T-helper 1 cell treated with Interleukin-12 subunit alpha and Interleukin-12 subunit beta and Interleukin-4 antibody, amounts not matched to agents 30 ng/mL and 1 ng/mL, for 36 hours (primary cell): ENCODE data around the gene NCK2. TPM values are rescaled to one million over a fixed set of nuclear protein-coding genes. Genes with fewer than 3 reads are reported as not detected.

ENCODE experiments used
- intact Hi-C: fragments of 100-400 bp; cut with micrococcal nuclease; formaldehyde crosslinking; loops from one replicate; pipeline ENCODE4 v1.15.1; 2024
- total RNA-seq: library from RNA; stranded (reverse); gene quantifications from 2 replicates; pipeline ENCODE4 v1.2.3, GENCODE V29; 2022

The NCK2 gene
- total RNA-seq, 1 donor from 2014 or later = 74.3 TPM

DNA sequence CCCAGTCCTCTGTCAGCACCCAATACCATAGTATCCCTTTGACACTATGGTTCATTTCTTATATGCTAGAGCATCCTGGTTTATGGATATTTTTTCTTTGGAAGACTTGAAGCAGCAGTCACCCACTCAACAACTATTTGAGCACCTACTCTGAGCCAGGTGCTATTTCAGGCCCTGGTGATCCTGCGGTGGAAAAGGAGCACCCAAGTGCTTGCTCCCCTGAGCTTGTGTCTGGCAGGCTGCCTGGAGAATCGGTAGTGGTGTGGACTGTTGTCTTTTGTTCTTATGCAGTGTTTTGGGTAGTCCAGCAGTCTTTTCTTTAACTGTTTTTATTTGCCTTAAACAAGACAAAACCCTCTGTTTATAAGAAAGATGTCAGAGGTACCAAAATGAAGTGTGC lies 28.9 kb downstream of the NCK2 start:
- intact Hi-C loops = no loop called here

DNA sequence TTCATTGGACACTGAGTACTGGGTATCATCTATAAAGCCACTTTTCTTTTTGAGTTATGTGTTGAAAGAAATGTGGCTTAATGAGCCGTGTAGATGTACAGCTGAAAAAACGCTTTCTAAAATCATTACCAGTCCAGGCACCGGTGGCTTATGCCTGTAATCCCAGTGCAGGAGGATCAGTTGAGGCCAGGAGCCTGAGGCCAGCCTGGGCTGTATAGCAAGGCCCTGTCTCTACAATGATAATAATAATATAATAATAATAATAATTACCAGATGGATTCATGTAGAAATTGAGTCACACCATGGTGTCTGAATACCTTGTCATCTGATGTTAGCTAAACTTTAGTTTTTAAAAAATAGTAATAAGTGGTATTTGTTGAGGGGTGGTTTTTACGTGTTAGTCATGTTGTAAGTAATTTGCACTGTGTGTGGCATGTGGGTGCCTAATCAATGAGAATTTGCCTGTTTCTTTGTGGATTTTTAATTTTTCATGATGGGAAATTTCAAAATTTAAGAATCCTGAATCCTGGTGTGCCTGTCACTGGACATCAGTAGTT lies 30.1 kb downstream of the NCK2 start:
- intact Hi-C loops = no loop called here

DNA sequence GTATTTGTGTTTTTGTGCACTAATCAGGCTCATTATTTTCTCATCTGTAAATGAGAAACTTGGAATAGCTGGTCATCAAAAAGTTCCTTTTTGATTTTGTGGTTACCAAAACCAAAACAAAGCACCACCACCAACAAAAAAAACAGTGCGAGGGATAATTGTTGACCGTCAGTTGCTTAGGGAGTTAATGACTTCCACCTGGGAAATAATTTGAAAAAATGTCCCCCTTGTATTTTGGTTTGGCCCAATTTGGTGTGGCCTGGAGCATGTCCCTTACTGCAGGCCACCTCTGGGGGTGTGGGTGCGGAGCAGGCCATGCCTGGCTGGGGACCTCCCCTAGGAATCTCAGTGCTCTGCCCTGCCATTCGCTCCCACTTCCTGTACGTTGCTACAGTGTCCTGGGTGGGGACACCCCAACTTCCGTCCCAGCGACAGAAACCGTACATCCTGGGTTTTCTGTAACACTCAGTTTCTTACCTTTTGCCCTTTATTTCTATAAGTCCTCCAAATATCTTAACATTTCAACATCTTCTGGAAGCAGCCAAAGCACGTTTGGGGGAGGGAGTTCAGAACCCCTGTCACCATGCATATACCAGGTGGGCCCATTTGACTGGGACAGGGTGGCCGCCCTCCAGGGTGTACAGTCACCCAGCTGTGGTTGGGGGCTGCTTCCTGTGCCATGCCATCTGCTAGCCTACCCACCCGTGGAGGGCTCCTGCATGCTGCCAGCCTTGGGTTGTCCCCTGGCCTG lies 31.3 kb downstream of the NCK2 start:
- intact Hi-C loops = loop anchor here (1.0 to 2.0 kb wide), 3 partner anchors 14 to 30 kb away; no protein-coding TSS in a partner anchor

DNA sequence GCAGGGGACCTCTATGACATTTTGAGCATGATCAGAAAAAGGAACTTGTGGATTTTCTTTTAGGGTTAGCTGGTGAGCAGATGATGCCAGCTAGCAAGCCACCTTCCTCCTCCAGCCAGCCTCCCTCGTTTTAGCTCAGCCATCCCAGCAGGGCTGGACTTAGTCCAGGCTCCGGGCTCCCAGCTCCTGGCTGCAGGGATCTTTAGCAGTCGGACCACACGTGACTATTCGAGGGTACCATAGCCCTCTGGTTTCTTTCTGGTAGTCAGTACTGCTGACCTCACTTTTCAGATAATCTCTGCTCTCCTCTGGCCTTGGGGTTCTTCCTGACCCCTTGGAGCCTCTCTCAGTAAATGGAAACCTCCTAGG lies 31.8 kb downstream of the NCK2 start:
- intact Hi-C loops = loop anchor here (1.0 to 2.0 kb wide), 3 partner anchors 14 to 30 kb away; no protein-coding TSS in a partner anchor

DNA sequence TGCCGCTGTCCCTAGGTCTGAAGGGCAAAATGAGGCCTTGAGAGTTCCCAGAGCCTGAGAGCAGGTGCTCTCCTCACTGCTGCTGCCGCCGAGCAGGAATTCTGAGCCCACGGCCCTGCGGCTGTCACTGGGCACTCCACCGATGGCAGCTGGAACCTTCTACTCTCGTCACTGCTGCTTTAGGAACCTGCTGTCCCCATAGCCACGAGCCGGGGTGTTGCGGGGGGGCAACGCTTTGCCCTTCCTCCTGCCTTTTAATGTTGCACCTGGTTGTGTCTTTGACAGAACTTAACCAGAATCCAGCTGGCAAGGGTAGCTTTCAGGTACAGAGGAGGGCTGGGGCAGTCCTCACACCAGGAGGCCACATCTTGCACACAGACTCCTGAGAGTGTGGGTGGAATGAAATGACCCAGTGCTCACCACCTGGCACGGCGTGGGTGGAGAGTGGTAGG lies 32.3 kb downstream of the NCK2 start:
- intact Hi-C loops = loop anchor here (2.0 kb wide), 1 partner anchor 22 kb away; no protein-coding TSS in a partner anchor

DNA sequence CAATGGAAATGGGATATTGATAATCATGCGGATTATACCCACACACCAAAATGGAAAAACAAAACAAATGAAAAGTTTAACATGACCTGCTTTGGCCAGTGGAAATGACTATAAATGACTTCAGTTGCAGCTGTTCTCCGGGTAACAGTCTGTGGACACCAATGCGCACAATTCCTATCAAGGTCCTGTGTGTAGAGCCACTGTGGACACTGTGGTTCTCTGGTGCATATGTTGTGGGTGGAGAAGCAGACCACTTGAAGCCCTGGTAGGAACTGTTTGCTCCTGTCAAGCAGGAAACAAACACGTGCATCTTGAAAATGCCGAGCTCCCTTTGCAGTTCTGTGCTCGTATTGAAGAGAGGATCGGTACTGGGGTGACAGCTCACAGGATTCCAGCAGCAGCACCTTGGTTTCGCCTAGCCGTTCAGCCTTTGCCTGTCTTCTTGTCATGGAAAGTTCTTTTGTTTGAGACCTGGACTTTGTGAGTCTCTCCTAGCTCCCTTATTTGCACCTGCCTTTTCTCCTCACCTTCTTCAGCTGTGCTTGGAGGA lies 32.9 kb downstream of the NCK2 start:
- intact Hi-C loops = loop anchor here (2.0 kb wide), 1 partner anchor 23 kb away; no protein-coding TSS in a partner anchor

DNA sequence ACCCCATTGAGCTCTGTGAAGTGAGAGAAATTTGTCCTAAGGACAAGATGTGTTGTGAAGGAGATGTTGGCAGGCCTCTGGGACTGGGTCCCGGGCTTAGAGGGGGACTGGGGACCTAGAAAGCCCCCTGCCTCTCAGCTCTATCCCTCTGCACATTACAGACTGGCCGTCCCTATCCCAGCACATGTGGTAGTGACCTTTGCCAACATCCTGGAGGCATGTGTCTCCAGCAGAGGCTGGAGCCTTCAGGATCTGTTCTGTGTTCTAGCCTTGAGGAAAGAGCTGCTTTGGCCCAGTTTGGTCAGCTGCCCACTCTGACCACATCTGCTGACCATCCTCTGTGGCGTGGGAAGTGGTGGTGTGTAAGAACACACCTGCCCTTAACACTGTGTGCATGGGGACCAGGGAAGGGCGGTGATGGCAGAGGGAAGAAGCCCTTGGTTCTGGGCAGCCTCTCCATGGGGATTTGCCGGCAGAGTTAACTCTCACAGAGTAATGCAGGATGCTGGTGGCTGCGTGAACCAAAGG lies 33.4 kb downstream of the NCK2 start:
- intact Hi-C loops = no loop called here

DNA sequence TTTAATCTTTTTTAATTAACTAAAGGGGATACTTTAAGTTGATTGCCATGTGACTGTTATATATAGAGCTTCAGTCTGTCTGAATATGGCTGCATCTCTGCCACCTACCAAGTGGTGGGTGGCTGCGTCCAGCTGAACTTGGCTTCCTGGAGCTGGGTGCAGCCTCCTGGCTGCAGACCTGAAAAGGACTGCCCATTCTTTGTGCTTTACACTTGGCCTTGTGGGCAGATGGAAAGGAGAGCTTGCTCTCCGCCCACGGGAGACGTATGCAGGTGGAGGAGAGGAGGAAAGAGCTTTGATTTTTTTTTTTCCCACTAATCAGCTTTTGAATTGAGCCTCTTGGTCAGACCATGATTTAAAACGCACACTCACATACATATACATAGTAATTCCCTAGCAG lies 34.7 kb downstream of the NCK2 start:
- intact Hi-C loops = no loop called here

DNA sequence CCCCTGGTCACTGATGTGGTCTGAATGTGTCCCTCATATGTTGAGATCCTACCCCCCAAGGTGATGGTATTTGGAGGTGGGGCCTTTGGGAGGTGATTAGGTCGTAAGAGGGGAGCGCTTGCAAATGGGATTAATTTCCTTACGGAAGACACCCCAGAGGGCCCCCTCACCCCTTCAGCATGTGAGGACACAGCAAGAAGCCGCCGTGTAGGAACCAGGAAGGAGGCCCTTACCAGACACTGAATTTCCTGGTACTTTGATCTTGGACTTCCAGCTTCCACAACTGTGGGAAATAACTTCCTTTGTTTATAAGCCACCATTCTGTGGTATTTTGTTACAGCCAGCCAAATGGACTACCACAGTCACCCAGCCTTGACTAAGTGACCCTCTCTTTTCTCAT lies 35.9 kb downstream of the NCK2 start:
- intact Hi-C loops = loop anchor here (10.0 kb wide), 1 partner anchor 406 kb away; no protein-coding TSS in a partner anchor

DNA sequence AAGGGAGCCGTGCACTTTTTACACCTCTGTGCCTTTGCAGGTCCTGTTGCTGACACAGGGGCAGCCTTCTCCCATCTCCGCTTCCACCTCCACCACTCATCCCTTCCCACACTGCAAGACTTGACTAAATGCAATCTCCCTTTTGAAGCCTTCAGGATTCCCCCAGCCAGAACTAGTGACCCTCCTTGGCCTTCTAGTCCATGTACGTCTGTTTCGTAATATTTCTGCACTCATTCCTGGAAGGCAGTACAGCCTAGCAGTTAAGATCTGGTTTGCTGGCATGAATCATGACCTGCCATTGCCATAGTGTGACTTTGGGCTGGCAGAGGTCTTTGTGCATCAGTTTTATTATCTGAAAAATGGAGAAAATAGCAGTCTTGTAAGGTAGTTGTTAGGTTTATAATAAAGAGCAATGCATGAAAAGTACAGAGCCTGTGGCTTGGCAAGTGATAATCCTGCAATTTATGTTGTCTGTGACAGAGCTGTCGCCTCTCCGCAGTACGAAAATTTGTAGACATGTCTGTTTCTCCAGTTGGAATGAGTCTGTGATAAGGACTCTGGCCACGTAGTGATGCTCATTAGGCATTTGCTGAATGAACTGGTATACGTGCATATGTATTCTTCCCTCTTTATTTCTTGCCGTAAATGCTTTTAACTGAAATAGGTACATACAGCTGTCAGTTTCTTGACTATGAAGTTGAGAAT lies 36.7 kb downstream of the NCK2 start:
- intact Hi-C loops = loop anchor here (10.0 kb wide), 1 partner anchor 407 kb away; no protein-coding TSS in a partner anchor

DNA sequence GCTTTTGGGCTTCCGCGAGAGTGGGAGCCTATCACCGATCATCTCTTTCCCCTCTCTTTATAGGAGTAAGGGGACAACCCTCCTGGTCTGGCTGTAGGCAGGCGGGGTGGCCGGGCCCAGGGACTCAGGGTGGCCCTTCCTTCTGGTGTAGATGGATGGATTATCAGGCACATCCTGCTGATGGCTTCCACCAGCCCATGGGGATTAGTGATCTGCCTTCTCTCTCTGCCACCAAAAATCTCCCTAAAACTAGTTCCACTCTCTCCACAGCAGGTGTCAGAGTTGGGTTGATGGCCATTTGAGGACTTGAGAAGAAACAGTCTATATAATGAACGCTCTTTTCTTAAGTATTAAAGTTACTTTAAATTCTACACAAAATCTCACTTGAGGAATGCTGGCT lies 37.4 kb downstream of the NCK2 start:
- intact Hi-C loops = loop anchor here (10.0 kb wide), 1 partner anchor 407 kb away; no protein-coding TSS in a partner anchor

DNA sequence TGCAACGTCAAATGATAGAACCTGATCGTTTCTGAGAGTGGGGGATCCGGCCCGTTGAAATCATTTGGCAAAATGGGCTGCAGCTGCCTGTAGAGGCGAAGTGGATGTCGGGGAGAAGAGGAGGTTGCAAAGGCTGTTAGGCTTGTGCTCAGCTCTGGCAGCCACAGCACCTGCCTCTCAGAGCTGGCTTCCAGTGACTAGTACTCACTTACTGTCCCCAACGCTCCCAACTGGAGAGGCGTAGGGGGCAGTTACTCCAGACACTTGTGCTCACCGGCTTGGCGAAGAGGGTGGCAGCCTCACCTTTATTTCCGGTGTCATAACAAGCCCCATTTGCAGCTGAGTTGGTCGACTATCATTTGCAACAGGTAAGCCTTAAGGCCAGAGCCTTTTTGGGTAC lies 37.9 kb downstream of the NCK2 start:
- intact Hi-C loops = loop anchor here (10.0 kb wide), 1 partner anchor 408 kb away; no protein-coding TSS in a partner anchor

DNA sequence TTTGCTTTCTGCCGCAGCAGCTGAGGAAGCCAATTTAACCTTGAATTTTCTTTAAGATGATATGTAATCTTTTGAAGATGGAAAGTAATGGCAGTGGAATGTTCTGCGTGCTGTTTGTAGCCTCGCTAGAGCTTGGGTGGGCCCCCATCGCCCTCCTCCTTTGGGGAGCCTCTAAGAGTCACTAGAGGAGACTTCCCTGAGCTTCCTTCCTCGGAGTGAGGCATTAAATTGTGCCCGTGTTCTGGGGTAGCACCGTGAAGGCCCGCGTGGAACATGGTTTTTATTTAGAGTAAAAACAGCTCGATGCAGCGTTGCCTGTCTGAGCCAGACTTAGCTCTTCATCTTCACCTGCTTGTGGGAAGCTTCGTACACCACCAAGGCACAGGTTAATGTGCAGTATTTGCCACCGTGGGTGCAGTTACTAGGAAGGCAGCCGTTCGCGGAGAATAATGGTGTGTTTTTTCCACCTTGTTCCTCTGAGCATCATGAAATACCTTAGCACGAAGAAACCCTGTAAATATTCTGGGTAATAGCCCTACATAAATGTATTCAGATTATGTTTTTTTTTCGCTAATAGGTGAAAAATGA lies 38.5 kb downstream of the NCK2 start:
- intact Hi-C loops = loop anchor here (10.0 kb wide), 1 partner anchor 408 kb away; no protein-coding TSS in a partner anchor

DNA sequence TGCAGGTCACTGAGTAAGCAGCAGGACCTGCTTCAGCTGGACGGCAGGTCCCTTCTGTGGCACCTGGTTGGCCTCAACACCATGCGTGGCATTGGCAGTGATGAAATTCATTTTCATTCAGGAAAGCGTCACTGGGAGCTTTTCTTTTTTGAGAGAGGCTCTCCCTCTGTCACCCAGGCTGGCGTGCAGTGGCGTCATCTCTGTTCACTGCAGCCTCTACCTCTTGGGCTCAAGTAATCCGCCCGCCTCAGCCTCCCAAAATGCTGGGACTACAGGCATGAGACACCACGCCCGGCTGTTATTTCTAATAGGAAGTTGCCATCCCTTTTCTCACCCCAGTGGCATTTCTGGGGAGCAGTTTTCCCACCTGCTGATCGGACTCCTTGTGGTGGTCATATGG lies 39.3 kb downstream of the NCK2 start:
- intact Hi-C loops = loop anchor here (10.0 kb wide), 1 partner anchor 409 kb away; no protein-coding TSS in a partner anchor

DNA sequence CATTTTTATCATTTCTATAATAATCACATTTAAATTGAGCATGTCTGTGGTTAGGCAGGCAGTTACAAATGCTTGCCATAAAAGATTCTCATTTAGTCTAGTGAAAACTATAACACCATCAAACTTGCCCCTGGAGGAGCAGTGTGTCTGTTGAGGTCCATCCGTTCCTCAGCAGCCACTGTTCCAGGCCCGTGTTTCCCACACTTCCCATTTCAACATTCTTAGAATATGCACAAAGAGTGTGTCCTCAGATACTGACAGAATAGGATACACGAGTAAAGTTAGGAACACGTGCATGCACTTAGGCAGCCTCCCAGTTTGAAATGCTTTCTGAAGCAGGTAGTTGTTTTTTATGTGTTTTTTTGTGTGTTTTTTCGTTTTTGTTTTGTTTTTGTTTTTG lies 39.9 kb downstream of the NCK2 start:
- intact Hi-C loops = loop anchor here (10.0 kb wide), 1 partner anchor 410 kb away; no protein-coding TSS in a partner anchor

DNA sequence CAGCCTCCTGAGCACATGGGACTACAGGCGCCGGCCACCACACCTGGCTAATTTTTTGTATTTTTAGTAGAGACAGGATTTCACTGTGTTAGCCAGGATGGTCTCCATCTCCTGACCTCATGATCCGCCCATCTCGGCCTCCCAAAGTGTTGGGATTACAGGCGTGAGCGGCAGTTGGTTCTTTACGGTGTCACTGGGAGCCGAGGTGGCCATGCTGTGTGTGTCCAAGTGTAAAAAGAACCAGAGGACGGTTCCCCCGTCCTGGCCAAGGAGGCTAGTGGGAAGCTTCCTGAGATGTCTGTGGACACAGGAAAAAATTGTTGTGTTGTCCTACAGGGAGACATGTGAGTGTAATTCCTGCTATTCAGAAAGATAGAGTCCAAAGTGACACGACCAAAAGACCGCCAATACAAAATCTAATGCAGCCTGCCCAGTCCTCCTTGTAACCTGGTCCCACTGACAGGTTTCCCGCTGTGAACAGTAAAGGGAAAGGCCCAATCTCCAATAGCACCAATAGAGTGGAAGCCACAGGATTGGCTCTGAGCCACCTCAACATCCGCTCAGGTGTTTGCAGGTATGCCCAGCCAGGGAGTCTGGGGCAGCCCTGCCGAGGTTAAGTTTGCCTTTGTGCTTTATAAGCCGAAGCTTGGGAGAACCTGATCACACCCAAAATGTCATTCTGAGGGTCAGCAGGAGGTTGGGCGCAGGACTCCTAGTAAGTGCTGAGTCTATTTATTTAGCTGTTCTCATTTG lies 40.6 kb downstream of the NCK2 start:
- intact Hi-C loops = loop anchor here (10.0 kb wide), 1 partner anchor 410 kb away; no protein-coding TSS in a partner anchor

DNA sequence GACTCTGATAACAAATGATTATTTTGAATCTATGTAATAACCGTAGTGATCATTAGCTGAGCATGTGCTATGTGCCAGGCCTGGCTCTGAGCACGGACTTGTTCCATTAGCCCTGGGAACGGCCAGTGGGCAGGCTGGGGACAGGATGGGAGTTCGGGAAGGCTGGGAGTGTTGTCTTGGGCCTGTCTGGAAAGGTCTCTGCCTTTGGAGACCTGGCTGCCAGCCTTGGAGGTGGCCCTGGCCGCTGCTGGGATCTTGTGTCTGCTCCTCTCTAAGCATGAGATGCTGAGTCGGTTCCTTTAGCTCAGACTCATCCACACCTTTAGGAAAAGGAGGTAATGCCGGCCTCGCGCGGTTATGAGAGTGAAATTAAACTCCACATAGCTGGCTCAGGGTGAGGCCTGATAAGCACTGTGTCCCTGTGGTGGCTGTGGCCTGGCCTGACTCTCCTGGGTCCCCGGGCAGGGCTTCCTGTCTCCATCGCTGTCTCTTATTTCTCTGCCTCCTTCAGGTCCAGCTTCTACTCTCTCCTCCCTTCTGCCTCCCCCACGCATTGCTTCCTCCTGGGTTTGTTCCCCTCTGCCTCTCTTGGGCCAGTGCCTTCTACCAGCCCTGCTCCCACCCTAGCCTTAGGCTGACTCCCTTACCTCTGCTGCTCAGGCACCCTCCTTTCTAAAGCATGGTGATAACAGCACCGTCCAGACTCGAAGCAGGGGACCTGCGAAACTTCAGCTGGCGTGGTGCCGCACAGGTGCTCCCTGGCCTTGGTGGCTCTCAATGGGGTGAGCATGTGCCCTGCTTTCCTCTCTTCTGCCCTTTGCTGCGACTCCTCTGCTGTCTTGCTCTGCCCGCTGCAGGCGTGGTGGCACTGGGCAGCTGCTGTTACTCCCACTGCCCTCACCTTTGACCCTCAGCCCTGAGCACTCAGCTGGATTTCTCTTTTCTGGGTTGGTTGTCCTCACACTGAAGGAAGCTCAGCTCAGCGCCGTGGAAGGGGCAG lies 41.8 kb downstream of the NCK2 start:
- intact Hi-C loops = loop anchor here (1.0 to 10.0 kb wide), 2 partner anchors 210 to 412 kb away; no protein-coding TSS in a partner anchor
